Activated CD8-positive, alpha-beta memory T cell treated with anti-CD3 and anti-CD28 coated beads for 48 hours (primary cell): ENCODE measurements around the gene PTPRJ.

ENCODE experiments used
- DNase-seq, 3 experiments: peaks; one replicate each; pipeline ENCODE4 v3.0.0-alpha.2; 2020; ENCODE audit warnings: low read depth in 2 of 3, low spot score in 2 of 3

Gene PTPRJ

GRCh38 chr11:47994417-47994816 is 14.1 kb downstream of the PTPRJ start:
- no peak for DNase-seq

GRCh38 chr11:47995360-47995769 is 15.0 kb downstream of the PTPRJ start:
- no peak for DNase-seq

GRCh38 chr11:47997063-47998053 is 17.0 kb downstream of the PTPRJ start:
- DNase-seq = no peak

- no peak for DNase-seq
Observed at GRCh38 chr11:47998345-47998732, 18.0 kb downstream of the PTPRJ start.

GRCh38 chr11:47998733-47999359 is 18.5 kb downstream of the PTPRJ start:
- DNase-seq = no peak

- DNase-seq = no peak
Observed at GRCh38 chr11:48000432-48000831, 20.1 kb downstream of the PTPRJ start.

- no peak for DNase-seq
Observed at GRCh38 chr11:48001438-48002021, 21.2 kb downstream of the PTPRJ start.

- no peak for DNase-seq
Observed at GRCh38 chr11:48002561-48002960, 22.2 kb downstream of the PTPRJ start.

- no peak for DNase-seq
Observed at GRCh38 chr11:48003926-48004325, 23.6 kb downstream of the PTPRJ start.

- no peak for DNase-seq
Observed at GRCh38 chr11:48004456-48004855, 24.1 kb downstream of the PTPRJ start.

GRCh38 chr11:48005136-48005535 is 24.8 kb downstream of the PTPRJ start:
- DNase-seq = no peak

- no peak for DNase-seq
Observed at GRCh38 chr11:48005831-48006270, 25.5 kb downstream of the PTPRJ start.

- no peak for DNase-seq
Observed at GRCh38 chr11:48006301-48006992, 26.1 kb downstream of the PTPRJ start.

- DNase-seq = no peak
Observed at GRCh38 chr11:48007677-48008076, 27.3 kb downstream of the PTPRJ start.

GRCh38 chr11:48008951-48009270 is 28.6 kb downstream of the PTPRJ start:
- DNase-seq = no peak

- DNase-seq = no peak
Observed at GRCh38 chr11:48011102-48011797, 30.9 kb downstream of the PTPRJ start.

GRCh38 chr11:48011798-48012391 is 31.5 kb downstream of the PTPRJ start:
- DNase-seq = no peak

GRCh38 chr11:48013269-48013901 is 33.0 kb downstream of the PTPRJ start:
- no peak for DNase-seq

GRCh38 chr11:48014917-48015316 is 34.6 kb downstream of the PTPRJ start:
- no peak for DNase-seq
